ENCODE results near the gene KIF5A.
A peak's percentile ranks its signal among the peaks of the same experiment; 100 is the strongest.
"Not testable (repeated sequence)": the region's sequence is repeated elsewhere in the genome, so short reads cannot be mapped to it uniquely, and the experiment has no call there.

The KIF5A gene

DNA sequence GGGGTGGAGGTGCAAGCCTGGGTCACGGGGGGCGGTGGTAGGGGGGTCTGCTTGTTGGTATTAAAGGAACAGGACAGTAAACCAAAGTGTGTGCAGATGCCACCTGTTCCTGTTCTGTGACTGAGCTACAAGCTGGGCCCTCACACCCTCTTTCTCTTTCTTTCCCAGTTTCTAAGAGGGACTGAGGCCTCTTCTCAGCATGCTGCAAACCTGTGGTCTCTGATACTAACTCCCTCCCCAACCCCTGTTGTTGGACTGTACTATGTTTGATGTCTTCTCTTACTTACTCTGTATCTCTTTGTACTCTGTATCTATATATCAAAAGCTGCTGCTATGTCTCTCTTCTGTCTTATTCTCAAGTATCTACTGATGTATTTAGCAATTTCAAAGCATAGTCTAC lies 34.2 kb downstream of the KIF5A start:
- no peaks in the 10 kb centered on the region for H3K36me3 Mint-ChIP-seq
- ATAC-seq (ENCODE audit: low read depth) (no peak), DNase-seq (ENCODE audit: low spot score in 2 of 2) (no peak)
- H3K4me1 Mint-ChIP-seq: peaks cover 3% of the 10 kb centered on the region
- H3K27ac Mint-ChIP-seq: no peak overlapping the region
- no peaks in the 10 kb centered on the region for H3K9me3 Mint-ChIP-seq
- H3K27me3 Mint-ChIP-seq: peaks cover 4% of the 10 kb centered on the region
- H3K4me3 Mint-ChIP-seq: no peak overlapping the region

DNA sequence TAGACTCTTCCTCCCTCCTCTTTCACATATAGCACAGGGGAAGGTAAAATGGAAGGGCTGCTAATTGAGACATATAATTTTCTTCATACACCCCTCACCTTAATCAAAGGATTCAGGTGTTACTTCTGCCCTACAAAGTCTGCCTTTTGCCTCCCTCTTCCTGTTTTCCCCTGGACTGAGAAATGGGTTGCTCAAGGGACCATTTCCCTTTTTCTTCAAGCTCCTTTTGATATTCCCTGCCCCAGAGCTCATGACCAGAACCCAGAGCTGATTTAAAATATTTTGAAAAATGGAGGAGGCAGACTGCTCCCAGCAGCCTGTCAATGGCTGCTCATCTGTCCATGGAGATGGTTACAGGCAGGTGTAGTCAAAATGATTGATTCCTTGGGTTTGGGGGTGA lies 34.8 kb downstream of the KIF5A start:
- Mint-ChIP-seq H3K4me1 (peaks cover 3% of the 10 kb centered on the region), H3K4me3 (no peak overlapping the region), H3K27me3 (peaks cover 4% of the 10 kb centered on the region), H3K9me3 (no peaks in the 10 kb centered on the region), H3K36me3 (no peaks in the 10 kb centered on the region), H3K27ac (no peak overlapping the region)
- no peak for DNase-seq (ENCODE audit: low spot score in 2 of 2)
- no peak for ATAC-seq (ENCODE audit: low read depth)

DNA sequence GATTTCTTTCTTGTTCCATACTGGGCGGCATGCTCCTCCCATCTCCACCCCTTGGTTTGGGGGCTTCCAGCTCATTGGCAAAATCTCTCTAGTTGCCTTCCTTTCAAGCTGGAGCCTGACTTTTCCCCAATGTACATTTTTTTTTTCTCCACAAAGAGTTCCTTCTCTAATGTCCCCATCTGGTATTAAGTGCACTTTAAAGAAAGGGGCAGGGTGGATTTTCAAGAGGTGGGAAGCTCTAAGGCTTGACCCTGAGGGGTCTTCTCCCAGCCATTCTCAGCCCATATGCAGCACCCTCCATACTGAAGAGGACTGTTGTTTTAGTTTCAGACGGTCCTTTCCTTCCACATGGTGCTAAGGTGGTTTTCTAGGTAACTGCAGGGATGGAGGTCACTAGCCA lies 35.3 kb downstream of the KIF5A start:
- peaks cover 3% of the 10 kb centered on the region for H3K4me1 Mint-ChIP-seq
- H3K27ac Mint-ChIP-seq: no peak overlapping the region
- no peak for ATAC-seq (ENCODE audit: low read depth)
- no peak overlapping the region for H3K4me3 Mint-ChIP-seq
- peaks cover 4% of the 10 kb centered on the region for H3K27me3 Mint-ChIP-seq
- H3K36me3 Mint-ChIP-seq: no peaks in the 10 kb centered on the region
- no peak for DNase-seq (ENCODE audit: low spot score in 2 of 2)
- no peaks in the 10 kb centered on the region for H3K9me3 Mint-ChIP-seq

DNA sequence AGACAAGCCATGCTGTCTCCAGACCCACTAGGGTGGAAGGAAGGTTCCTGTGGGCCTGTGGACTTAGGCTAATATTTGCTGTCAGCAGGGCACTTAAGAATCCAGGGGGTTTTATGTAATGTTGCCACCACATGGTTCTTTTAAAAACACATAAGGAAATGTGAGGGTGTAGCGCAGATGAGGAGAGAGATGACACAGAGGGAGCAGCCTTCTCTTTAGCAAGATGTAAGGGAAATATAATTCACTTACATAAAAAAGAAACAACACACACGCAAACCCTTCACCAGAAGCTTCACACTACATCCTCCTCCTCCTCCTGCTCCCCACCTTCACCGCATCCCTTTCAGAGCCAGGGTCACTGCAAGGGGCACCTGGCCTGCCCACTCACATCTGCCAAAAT lies 36.3 kb downstream of the KIF5A start:
- H3K9me3 Mint-ChIP-seq: no peaks in the 10 kb centered on the region
- H3K4me3 Mint-ChIP-seq: no peak overlapping the region
- no peaks in the 10 kb centered on the region for H3K36me3 Mint-ChIP-seq
- DNase-seq (ENCODE audit: low spot score in 2 of 2): no peak
- no peak overlapping the region for H3K27ac Mint-ChIP-seq
- H3K27me3 Mint-ChIP-seq: peaks cover 2% of the 10 kb centered on the region
- ATAC-seq (ENCODE audit: low read depth): no peak
- H3K4me1 Mint-ChIP-seq: peaks cover 7% of the 10 kb centered on the region

DNA sequence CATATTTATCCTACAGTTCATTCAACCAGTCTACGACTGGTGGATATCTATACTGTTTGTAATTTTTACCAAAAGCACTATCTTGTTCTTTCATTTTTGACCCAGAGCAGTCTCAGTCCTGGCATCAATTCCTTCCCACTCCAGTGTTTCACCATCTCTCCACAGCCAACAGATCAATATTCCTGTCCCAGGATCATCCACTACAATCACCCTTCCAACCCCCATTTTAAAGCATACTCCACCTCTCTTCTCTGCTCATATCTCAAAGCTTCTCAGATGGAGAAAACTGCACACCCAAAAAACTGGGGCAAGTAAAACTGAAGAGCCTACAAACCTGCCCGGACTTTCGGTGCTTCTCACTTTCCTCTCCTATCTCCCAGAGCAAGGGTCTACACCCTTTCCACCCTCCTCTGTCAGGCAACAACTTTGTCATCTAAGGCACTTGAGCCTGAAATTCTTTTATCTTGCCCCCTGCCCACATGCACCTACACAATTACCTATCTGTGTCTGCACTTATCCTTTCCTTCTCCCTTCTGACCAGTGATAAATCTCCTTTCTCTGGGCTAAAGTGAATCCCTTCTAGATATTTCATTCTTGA lies 37.1 kb downstream of the KIF5A start:
- Mint-ChIP-seq H3K27ac (no peak overlapping the region), H3K27me3 (peaks cover 2% of the 10 kb centered on the region), H3K4me3 (no peak overlapping the region), H3K4me1 (peaks cover 12% of the 10 kb centered on the region), H3K9me3 (no peaks in the 10 kb centered on the region), H3K36me3 (no peaks in the 10 kb centered on the region)
- no peak for ATAC-seq (ENCODE audit: low read depth)
- no peak for DNase-seq (ENCODE audit: low spot score in 2 of 2)

DNA sequence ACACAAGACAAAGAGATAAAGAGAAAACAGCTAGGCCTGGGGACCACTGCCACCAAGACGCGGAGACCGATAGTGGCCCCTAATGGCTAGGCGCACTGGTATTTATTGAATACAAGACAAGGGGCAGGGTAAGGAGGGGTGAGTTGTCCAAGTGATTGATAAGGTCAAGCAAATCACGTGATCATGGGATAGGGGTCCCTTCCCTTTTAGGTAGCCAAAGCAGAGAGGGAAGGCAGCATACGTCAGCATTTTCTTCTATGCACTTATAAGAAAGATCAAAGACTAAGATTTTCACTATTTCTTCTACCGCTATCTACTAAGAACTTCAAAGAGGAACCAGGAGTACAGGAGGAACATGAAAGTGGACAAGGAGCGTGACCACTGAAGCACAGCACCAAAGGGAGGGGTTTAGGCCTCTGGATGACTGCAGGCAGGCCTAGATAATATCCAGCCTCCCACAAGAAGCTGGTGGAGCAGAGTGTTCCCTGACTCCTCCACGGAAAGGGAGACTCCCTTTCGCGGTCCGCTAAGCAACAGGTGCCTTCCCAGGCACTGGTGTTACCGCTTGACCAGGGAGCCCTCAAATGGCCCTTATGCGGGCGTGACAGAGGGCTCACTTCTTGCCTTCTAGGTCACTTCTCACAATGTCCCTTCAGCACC lies 39.2 kb downstream of the KIF5A start:
- not testable (repeated sequence) for H3K27ac Mint-ChIP-seq; H3K36me3 Mint-ChIP-seq; H3K9me3 Mint-ChIP-seq; H3K27me3 Mint-ChIP-seq; H3K4me3 Mint-ChIP-seq; DNase-seq (ENCODE audit: low spot score in 2 of 2); ATAC-seq (ENCODE audit: low read depth)
- peaks cover 19% of the 10 kb centered on the region for H3K4me1 Mint-ChIP-seq

DNA sequence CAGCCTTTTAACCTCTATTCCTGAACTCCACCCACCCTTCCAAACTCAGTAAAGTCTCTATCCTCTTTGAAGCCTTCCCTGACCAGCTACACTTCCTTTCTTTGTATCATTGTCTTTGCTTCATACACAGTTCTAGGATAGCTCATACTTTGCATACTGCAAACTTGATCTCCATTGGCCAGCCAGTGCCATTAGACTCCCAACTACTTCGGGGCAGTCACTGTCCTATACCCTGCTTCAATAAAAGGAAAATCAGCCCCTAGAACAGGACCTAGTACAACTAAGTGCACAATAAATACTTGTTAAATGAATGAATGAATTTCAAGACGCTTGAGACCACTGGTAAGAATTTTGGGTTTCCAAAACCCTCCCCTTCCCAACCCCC lies 40.6 kb downstream of the KIF5A start:
- Mint-ChIP-seq H3K4me3 (peak overlapping the region; percentile 82), H3K27ac (peak overlapping the region; percentile 12), H3K36me3 (no peaks in the 10 kb centered on the region), H3K9me3 (no peaks in the 10 kb centered on the region), H3K4me1 (peaks cover 19% of the 10 kb centered on the region), H3K27me3 (no peaks in the 10 kb centered on the region)
- DNase-seq (ENCODE audit: low spot score in 2 of 2) (no peak), ATAC-seq (ENCODE audit: low read depth) (no peak)

DNA sequence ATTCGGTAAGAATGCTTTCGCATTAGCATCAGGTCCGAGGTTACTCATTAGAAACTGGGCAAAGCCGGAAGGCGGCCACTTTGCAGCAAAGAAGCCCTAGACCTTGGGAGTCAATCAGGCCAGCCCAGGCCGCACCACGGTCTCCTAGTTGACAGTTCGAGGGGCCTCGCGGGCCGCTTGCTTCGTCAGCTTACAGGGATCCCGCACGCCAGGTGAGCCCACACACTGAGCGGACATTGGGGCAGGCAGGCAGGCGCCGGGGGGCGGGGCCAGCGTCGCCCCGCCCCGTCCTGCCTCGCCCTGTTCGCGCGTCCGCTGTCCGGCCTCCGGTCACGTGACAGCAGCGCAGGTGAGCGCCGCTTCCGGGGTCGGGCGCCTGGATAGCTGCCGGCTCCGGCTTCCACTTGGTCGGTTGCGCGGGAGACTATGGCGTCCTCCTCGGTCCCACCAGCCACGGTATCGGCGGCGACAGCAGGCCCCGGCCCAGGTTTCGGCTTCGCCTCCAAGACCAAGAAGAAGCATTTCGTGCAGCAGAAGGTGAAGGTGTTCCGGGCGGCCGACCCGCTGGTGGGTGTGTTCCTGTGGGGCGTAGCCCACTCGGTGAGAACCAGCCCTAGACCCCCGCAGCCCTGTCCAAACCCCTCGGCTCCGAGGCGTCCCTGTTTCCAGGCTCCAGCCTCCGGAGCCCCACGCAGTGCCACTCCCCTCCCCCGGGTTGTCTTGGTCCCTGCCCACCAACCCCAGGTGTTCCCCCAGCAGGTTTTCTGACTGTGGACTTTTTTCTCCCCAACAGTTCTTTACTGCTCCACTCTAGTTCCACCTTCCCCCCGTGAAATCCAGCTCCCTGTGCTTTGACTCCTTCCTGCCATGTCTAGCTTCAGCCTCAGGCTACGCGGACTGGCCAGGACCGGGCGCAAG lies 41.3 kb downstream of the KIF5A start, which contains the start of gene PIP4K2C:
Gene PIP4K2C, plus strand, starts transcription at position 329 of the 918 bp plus-strand sequence. Its CDS starts 98 bp downstream, at position 427.
- H3K4me1 Mint-ChIP-seq: peaks cover 19% of the 10 kb centered on the region
- H3K4me3 Mint-ChIP-seq: peak within 1 kb of the TSS; percentile 82

DNA sequence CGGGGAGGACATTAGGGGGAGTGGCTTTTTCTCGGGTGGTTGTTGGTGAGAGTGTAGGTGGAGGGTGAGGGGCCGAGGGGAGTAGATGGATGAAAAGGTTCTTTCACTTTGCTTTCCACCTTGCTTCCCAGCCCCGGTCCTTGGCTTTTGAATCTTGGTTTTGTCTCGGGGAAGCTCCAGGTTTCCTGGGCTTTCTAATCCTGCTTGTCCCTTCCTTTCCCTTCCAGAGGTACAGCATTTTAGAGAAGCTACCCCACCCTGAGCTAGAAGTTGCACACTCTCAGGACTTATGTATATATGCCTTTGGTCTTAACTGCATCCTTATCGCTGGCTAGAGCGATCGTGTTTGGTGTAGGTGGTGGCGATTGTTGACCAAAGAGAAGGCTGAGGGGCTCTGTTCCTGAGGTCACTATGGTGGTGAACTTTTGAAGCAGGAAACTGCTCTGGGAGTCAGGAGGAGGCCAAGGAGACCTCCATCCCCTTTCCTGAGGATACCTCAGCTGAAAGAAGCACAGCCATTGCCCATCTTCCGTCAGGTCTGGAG lies 42.0 kb downstream of the KIF5A start:
- peaks cover 9% of the 10 kb centered on the region for H3K36me3 Mint-ChIP-seq
- peak overlapping the region; percentile 82 for H3K4me3 Mint-ChIP-seq
- DNase-seq (ENCODE audit: low spot score in 2 of 2) (no peak), ATAC-seq (ENCODE audit: low read depth) (no peak)
- H3K9me3 Mint-ChIP-seq: no peaks in the 10 kb centered on the region
- peaks cover 19% of the 10 kb centered on the region for H3K4me1 Mint-ChIP-seq
- peak overlapping the region; percentile 12 for H3K27ac Mint-ChIP-seq
- no peaks in the 10 kb centered on the region for H3K27me3 Mint-ChIP-seq

More for the DNA sequence above, 41.3 kb downstream of the KIF5A start, which contains the start of gene PIP4K2C:
- Mint-ChIP-seq H3K27ac (peak within 1 kb of the TSS; percentile 12), H3K9me3 (no peaks in the 10 kb centered on the region), H3K27me3 (no peaks in the 10 kb centered on the region), H3K36me3 (peaks cover 3% of the 10 kb centered on the region)
- ATAC-seq (ENCODE audit: low read depth): peak; percentile 92
- peak; percentile 49 to 68 for DNase-seq (ENCODE audit: low spot score in 2 of 2)

DNA sequence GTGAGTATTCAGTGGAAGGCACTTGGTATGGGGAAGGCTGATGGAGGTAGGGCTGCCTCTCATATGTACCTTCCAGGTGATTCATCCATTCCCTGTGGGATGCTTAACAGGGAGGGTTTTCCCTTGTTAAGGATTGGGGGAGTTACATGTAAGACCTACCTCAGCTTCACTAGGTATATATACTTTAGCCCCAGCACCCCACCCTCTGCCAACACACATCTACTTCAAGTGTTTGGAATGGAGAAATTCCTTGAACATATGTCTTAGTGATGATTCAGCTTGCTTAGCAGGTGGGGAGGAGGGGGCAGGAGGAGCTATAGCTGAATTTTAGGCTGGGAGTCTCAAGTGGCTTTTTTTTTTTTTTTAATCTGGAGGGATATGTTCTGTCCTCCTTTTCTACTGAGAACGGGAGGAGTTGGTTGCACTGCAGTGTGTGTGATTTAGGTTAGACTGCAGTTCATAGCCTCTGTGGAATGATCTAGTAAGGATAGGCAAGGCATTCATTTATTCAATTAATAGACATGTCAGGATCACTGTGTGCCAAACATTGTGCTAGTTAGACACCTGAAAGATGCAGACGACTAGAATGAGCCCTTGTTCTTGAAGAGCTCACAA lies 42.8 kb downstream of the KIF5A start:
- no peak overlapping the region for H3K27ac Mint-ChIP-seq
- H3K27me3 Mint-ChIP-seq: no peaks in the 10 kb centered on the region
- peaks cover 19% of the 10 kb centered on the region for H3K4me1 Mint-ChIP-seq
- ATAC-seq (ENCODE audit: low read depth) (no peak), DNase-seq (ENCODE audit: low spot score in 2 of 2) (no peak)
- H3K36me3 Mint-ChIP-seq: peaks cover 15% of the 10 kb centered on the region
- no peaks in the 10 kb centered on the region for H3K9me3 Mint-ChIP-seq
- H3K4me3 Mint-ChIP-seq: peak overlapping the region; percentile 82

DNA sequence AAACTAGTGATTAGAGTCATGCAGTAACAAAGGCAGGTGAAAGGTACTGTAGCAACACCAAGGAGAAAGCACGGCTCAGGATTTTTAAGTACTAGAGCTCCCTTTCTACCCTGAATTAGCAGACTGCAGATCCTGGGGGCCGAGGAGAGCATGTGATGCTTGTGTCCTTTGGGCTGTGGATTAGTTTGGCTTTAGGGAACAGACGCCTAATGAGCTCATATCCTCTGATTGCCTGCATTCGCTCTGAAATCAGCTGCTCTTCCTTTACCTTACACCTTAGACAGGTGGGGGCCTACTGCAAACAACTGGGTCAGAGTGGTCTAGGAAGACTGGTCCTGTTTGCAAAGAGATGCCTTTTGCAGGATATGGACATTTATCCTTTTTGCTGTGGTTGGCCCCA lies 43.3 kb downstream of the KIF5A start:
- ATAC-seq (ENCODE audit: low read depth) (no peak), DNase-seq (ENCODE audit: low spot score in 2 of 2) (no peak)
- Mint-ChIP-seq H3K4me1 (peaks cover 19% of the 10 kb centered on the region), H3K4me3 (no peak overlapping the region), H3K27ac (no peak overlapping the region), H3K36me3 (peaks cover 17% of the 10 kb centered on the region), H3K9me3 (no peaks in the 10 kb centered on the region), H3K27me3 (no peaks in the 10 kb centered on the region)

DNA sequence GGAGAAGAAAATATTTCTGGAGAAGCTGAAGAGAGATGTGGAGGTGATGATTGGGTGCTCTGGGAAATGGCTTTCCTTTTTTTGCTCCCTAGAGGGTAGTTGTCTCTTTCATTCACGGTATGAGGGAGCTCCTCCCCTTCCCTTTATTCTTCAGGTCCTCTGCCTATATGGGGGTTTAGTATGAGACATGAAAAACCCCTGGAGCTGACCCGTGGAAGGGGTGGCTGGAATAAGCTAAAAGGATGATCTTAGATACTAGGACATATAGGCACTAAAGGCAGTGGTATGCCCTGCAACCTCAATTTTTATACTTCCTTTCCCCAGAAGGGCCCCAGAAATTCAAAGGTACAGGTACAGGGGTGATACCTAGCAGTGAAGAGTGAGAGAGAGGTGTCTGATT lies 50.6 kb downstream of the KIF5A start:
- DNase-seq (ENCODE audit: low spot score in 2 of 2) (no peak), ATAC-seq (ENCODE audit: low read depth) (no peak)
- peaks cover 6% of the 10 kb centered on the region for H3K4me1 Mint-ChIP-seq
- no peak overlapping the region for H3K4me3 Mint-ChIP-seq
- H3K27ac Mint-ChIP-seq: no peak overlapping the region
- H3K36me3 Mint-ChIP-seq: peaks cover 43% of the 10 kb centered on the region
- H3K9me3 Mint-ChIP-seq: no peaks in the 10 kb centered on the region
- peaks cover 3% of the 10 kb centered on the region for H3K27me3 Mint-ChIP-seq

DNA sequence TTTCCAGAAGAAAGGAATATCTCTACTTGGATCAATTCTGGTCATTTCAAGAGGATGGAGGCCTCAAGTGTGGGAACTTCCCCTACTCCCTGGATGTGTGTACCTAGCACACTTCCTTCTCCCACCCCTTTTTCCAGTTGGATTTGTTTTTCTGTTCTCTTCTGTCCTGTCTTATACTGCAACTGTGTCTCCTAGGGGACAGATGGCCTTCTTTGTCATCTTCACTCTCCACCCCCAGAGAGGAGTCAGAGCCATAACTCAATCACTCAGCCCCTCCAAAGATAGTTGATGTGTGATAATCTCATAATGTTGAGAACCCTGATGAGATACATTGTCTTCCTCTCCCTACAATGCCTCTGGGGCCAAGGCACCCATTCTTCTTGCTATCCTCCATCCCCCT lies 52.7 kb downstream of the KIF5A start:
- no peak overlapping the region for H3K27ac Mint-ChIP-seq
- H3K4me3 Mint-ChIP-seq: no peak overlapping the region
- peaks cover 6% of the 10 kb centered on the region for H3K4me1 Mint-ChIP-seq
- H3K9me3 Mint-ChIP-seq: no peaks in the 10 kb centered on the region
- ATAC-seq (ENCODE audit: low read depth) (no peak), DNase-seq (ENCODE audit: low spot score in 2 of 2) (no peak)
- peaks cover 11% of the 10 kb centered on the region for H3K27me3 Mint-ChIP-seq
- peaks cover 30% of the 10 kb centered on the region for H3K36me3 Mint-ChIP-seq

DNA sequence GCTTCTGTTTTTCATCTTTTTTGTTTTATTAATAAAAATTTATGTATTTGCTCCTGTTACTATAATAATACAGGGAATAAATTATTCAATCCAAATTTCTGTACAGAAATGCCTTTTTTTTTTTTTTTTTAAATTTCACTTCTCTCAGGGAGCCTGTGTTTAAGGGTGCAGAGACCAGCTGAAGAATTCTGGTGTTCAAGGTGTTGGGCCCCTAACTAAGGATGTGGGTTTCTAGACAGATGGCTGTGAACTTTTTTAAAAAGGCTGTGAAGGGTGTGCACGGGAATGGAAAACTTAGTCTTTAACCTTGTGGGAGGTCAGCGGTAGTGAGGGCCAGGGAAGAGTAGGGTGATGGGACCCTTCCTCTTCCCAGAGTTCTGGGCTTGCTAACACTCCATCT lies 53.5 kb downstream of the KIF5A start:
- Mint-ChIP-seq H3K27ac (no peak overlapping the region), H3K4me3 (no peak overlapping the region), H3K4me1 (peaks cover 6% of the 10 kb centered on the region), H3K36me3 (peaks cover 26% of the 10 kb centered on the region), H3K9me3 (no peaks in the 10 kb centered on the region), H3K27me3 (peaks cover 15% of the 10 kb centered on the region)
- no peak for ATAC-seq (ENCODE audit: low read depth)
- no peak for DNase-seq (ENCODE audit: low spot score in 2 of 2)

Measured in memory B cell (primary cell).